Nephron (organoid): ENCODE measurements around the gene CNNM1.

Experiments
- H3K27ac Mint-ChIP-seq, 3 experiments: 2 replicates each; pipeline ENCODE4 v1.8.0; 2020; ENCODE audit warnings: mixed read lengths in 3 of 3, mild to moderate bottlenecking in 2 of 3, moderate library complexity in 1 of 3
- H3K27me3 Mint-ChIP-seq: 2 replicates; pipeline ENCODE4 v1.8.0; 2021; ENCODE audit warnings: low read depth, mild to moderate bottlenecking, moderate library complexity, mixed read lengths
- H3K36me3 Mint-ChIP-seq: 2 replicates; pipeline ENCODE4 v1.8.0; 2020; ENCODE audit warnings: low read depth, mixed read lengths
- H3K4me1 Mint-ChIP-seq: 2 replicates; pipeline ENCODE4 v1.8.0; 2020; ENCODE audit warnings: mixed read lengths
- H3K4me3 Mint-ChIP-seq, 3 experiments: 2 replicates each; pipeline ENCODE4 v1.8.0; 2020; ENCODE audit warnings: mild to moderate bottlenecking in 3 of 3, mixed read lengths in 3 of 3, moderate library complexity in 2 of 3
- H3K9me3 Mint-ChIP-seq: 2 replicates; pipeline ENCODE4 v1.8.0; 2020; ENCODE audit warnings: mixed read lengths
- TF ChIP-seq, protein P1 (sequence below), 3 experiments: fragments of 200-600 bp; sonication (generic); IDR thresholded peaks; one replicate each; pipeline ENCODE4 v1.5.0; 2021; ENCODE audit warnings: antibody characterized with exemption in 3 of 3; ENCODE audit not compliant: unreplicated experiment in 3 of 3

The CNNM1 gene

DNA sequence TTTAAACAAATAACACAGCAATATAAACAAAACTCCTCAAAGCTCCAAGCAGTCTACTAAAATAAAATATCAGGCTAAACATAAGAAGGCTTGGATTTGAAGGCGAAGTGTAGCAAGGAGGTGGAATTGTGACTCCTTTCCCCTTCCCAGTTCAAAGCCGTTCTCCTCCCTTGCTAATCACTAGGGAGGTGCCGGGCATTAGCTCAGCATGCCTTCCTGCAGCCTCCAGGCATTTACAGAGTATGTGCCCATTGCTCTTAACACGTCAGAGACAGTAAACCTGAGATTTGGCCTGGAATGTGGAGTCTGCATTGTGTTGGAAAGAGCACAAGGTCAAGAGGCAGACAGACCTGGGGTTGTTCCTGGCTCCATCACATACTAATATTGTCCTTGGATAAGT lies 15.6 kb downstream of the CNNM1 start:
- TF ChIP-seq, protein P1, sequence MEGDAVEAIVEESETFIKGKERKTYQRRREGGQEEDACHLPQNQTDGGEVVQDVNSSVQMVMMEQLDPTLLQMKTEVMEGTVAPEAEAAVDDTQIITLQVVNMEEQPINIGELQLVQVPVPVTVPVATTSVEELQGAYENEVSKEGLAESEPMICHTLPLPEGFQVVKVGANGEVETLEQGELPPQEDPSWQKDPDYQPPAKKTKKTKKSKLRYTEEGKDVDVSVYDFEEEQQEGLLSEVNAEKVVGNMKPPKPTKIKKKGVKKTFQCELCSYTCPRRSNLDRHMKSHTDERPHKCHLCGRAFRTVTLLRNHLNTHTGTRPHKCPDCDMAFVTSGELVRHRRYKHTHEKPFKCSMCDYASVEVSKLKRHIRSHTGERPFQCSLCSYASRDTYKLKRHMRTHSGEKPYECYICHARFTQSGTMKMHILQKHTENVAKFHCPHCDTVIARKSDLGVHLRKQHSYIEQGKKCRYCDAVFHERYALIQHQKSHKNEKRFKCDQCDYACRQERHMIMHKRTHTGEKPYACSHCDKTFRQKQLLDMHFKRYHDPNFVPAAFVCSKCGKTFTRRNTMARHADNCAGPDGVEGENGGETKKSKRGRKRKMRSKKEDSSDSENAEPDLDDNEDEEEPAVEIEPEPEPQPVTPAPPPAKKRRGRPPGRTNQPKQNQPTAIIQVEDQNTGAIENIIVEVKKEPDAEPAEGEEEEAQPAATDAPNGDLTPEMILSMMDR (IDR thresholded peaks at IDR 0.05; ENCODE audit: unreplicated experiment in 3 of 3): no peak
- Mint-ChIP-seq H3K4me3 (peak overlapping the region in 1 of 3 experiments; percentile 2), H3K9me3 (no peaks in the 10 kb centered on the region), H3K27me3 (peaks cover 17% of the 10 kb centered on the region), H3K27ac (peak overlapping the region in 2 of 3 experiments; percentile 6 to 32), H3K36me3 (no peaks in the 10 kb centered on the region), H3K4me1 (peaks cover 29% of the 10 kb centered on the region)

DNA sequence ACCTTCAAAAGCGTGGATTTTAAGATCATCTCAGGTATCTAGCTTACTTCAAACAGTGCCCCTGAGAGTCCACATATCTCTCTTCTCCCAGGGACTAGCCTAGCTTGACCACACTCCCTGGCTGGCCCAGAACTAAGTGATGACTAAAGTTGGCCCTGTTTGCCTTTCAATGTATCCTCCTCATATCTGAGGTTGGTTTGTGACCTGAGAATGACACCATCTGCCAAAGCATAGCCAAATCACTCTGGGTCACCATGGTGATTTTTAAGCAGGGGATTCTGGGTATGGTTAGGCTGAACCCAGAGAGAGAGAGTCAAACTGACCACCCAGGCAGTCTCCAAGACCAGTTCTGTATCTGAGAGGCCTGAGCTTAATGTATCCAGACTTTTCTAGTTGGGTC lies 16.2 kb downstream of the CNNM1 start:
- no peaks in the 10 kb centered on the region for H3K9me3 Mint-ChIP-seq
- no peak overlapping the region for H3K4me3 Mint-ChIP-seq
- no peaks in the 10 kb centered on the region for H3K36me3 Mint-ChIP-seq
- H3K27me3 Mint-ChIP-seq: peaks cover 17% of the 10 kb centered on the region
- TF ChIP-seq, protein P1 (IDR thresholded peaks at IDR 0.05; ENCODE audit: unreplicated experiment in 3 of 3): no peak
- peaks cover 29% of the 10 kb centered on the region for H3K4me1 Mint-ChIP-seq
- H3K27ac Mint-ChIP-seq: no peak overlapping the region

DNA sequence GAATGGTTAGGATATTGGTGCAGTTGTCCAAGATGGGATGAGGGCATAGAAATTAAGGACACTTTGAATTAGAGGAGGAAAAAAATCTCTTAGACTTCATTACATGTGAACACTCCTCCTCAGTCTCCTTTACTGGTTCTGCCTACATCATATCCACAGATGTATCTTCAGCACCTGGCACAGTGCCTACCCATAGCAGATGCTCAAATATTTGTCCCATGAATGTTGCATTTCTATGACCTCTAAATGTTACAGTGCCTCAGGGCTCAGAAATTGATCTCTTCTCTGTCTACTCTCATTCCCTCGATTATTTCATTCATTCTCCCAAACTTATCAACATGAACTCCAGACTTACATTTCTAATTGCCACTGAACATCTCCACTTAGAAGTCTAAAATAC lies 17.1 kb downstream of the CNNM1 start:
- no peak overlapping the region for H3K4me3 Mint-ChIP-seq
- H3K27me3 Mint-ChIP-seq: peaks cover 11% of the 10 kb centered on the region
- peaks cover 26% of the 10 kb centered on the region for H3K4me1 Mint-ChIP-seq
- no peak overlapping the region for H3K27ac Mint-ChIP-seq
- H3K36me3 Mint-ChIP-seq: no peaks in the 10 kb centered on the region
- no peaks in the 10 kb centered on the region for H3K9me3 Mint-ChIP-seq
- TF ChIP-seq, protein P1 (IDR thresholded peaks at IDR 0.05; ENCODE audit: unreplicated experiment in 3 of 3): no peak

DNA sequence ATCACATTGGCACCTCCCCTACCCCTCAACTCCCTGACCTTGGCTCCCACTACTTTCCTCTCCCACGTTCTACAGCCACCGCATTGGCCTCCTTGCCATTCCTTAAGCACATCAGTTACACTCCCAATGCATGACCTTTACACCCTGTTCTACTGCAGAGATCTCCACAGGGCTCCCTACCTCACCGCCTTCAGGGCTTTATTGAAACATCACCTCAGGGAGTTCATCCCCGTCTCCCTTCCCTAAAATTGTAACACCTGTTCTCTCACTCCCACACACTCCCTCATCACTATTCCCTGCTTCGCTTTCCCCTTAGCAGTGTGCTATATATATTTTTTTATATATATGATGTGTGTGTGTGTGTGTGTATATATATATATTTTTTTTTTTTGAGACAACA lies 18.5 kb downstream of the CNNM1 start:
- Mint-ChIP-seq H3K27ac (peak overlapping the region in 1 of 3 experiments; percentile 0), H3K36me3 (no peaks in the 10 kb centered on the region), H3K9me3 (no peaks in the 10 kb centered on the region), H3K4me3 (no peak overlapping the region), H3K27me3 (peaks cover 19% of the 10 kb centered on the region), H3K4me1 (peaks cover 13% of the 10 kb centered on the region)
- TF ChIP-seq, protein P1 (IDR thresholded peaks at IDR 0.05; ENCODE audit: unreplicated experiment in 3 of 3): no peak

DNA sequence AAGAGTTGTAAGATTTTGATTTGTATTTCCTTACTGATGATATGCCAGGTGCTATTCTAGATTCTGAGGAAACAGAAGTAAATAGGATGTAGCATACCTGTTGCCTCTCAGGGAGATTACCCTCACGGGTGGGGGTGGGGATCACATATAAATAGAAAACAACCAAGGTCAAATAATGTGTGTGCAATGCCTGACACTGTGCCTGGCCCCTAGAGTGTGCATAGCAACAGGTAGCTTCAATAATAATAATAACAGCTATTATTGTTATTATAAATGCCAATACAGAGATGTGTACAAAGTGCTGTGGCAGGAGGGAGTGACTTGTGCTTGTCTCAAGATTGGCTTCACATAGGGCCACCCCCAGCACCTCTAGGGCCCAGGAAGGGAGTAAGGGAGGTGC lies 24.0 kb downstream of the CNNM1 start:
- TF ChIP-seq, protein P1 (IDR thresholded peaks at IDR 0.05; ENCODE audit: unreplicated experiment in 3 of 3): no peak
- Mint-ChIP-seq H3K36me3 (no peaks in the 10 kb centered on the region), H3K4me1 (no peaks in the 10 kb centered on the region), H3K9me3 (no peaks in the 10 kb centered on the region), H3K4me3 (no peak overlapping the region), H3K27me3 (peaks cover 18% of the 10 kb centered on the region), H3K27ac (no peak overlapping the region)

DNA sequence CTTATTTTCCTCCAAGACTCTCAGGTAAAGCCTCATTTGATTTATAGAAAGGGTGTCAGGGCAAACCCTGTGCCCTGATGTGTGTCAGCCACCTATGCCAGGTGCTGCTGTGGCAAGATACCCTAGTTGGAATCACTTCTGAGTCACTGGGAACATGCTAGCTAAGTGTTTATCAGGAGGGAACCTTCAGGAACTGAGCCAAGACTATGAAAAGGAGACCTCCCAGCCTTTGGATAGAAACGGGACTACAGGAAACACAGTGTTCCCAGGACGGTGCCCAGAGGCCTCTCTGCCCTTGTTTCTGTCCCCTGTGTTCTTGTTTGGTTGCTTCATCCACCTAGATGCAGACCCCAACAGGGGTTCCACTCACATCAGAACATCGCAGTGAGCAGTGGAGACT lies 28.5 kb downstream of the CNNM1 start:
- no peaks in the 10 kb centered on the region for H3K9me3 Mint-ChIP-seq
- H3K4me3 Mint-ChIP-seq: no peak overlapping the region
- no peaks in the 10 kb centered on the region for H3K36me3 Mint-ChIP-seq
- H3K27me3 Mint-ChIP-seq: peaks cover 8% of the 10 kb centered on the region
- H3K27ac Mint-ChIP-seq: no peak overlapping the region
- TF ChIP-seq, protein P1 (IDR thresholded peaks at IDR 0.05; ENCODE audit: unreplicated experiment in 3 of 3): no peak
- H3K4me1 Mint-ChIP-seq: no peaks in the 10 kb centered on the region
